Fibroblast of skin of right quadriceps (primary cell): Measurements from ENCODE around the gene GABBR2.

Experiments
- DNase-seq: peaks from one replicate; pipeline ENCODE4 v3.0.0-alpha.2; 2013

Gene GABBR2

GRCh38 chr9:98708933-98709911 lies at the start of gene GABBR2:
Gene GABBR2, minus strand, starts transcription at chr9:98708935. Its CDS starts 198 bp downstream, at chr9:98708737.
- DNase-seq = no peak

GRCh38 chr9:98755006-98755618 lies 46.4 kb upstream of the GABBR2 start:
- DNase-seq = no peak

GRCh38 chr9:98751210-98751609 lies 42.5 kb upstream of the GABBR2 start:
- no peak for DNase-seq

GRCh38 chr9:98750364-98751060 lies 41.8 kb upstream of the GABBR2 start:
- no peak for DNase-seq

GRCh38 chr9:98747476-98747875 lies 38.7 kb upstream of the GABBR2 start:
- DNase-seq = no peak

GRCh38 chr9:98745470-98745869 lies 36.7 kb upstream of the GABBR2 start:
- no peak for DNase-seq

DNA sequence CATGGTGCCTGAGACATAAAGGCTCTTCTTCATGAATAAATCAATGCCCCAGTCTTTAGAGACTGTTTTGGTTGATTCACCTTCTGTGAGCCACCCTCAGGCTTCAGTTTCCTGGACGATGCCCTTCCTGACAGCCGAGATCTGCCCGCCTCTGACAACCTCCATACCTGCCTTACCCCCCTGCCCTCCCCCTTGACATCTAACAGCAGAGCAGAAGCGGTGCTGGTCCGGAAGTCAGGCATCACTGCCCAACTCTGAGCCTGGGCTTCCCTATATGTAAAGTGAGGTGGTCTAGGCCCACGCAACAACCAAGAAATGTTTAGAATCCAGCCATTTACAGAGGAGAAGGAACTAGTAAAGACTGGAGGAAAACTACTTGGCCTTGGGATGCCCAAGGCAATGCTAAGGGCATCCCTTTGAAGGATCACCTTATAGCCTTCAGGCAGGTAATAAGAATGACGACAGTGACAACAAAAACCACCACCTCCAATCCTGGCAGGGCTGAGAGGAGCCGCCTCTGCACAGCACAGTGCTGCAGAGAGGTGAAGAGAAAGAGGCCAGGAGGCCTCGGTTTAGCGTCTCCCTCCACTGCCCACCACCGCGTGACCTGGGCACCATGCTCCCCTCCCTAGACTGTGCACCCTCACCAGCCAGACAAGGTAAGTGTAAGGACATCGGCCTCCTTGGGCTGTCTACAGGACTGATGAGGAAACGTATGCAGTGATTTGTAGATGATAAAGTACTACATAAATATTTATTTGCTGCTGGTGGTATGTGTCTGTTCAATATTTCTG lies 35.3 kb upstream of the GABBR2 start:
- DNase-seq = no peak

GRCh38 chr9:98743329-98743728 lies 34.6 kb upstream of the GABBR2 start:
- DNase-seq = no peak

- peak; percentile 50 for DNase-seq
Measured at GRCh38 chr9:98742325-98743280, 33.9 kb upstream of the GABBR2 start.

DNA sequence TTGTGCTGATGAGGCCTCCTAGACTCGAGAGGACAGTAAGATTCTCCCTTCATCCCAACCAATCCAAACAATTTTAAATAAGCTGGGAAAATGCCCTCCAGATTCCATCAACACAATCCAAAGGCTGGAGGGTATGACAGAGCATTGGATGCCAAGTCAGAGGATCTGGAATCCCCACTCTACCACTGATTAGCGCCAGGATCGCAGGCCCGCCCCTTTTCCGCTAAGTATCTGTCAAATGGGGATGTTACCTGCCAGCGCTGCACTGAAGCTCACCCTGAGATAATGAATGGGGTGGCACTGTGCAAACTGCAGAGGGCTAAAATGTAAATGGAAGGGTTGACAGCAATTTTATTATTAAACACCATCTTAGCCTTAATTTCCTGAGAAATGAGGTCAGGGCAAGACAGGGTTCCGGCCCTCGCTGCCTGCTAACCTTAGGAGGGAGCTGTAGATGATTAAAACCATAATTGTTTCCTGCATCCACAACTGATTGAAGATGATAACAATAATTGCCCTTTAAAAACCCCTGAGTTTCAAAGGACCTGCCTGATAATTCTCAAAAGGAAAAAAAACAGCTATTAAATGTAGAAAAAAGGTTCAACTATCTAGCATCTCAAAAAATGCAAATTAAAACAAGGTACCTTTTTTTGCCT lies 31.6 kb upstream of the GABBR2 start:
- no peak for DNase-seq

- DNase-seq = no peak
Measured at GRCh38 chr9:98738741-98739140, 30.0 kb upstream of the GABBR2 start.

GRCh38 chr9:98736226-98736625 lies 27.5 kb upstream of the GABBR2 start:
- no peak for DNase-seq

DNA sequence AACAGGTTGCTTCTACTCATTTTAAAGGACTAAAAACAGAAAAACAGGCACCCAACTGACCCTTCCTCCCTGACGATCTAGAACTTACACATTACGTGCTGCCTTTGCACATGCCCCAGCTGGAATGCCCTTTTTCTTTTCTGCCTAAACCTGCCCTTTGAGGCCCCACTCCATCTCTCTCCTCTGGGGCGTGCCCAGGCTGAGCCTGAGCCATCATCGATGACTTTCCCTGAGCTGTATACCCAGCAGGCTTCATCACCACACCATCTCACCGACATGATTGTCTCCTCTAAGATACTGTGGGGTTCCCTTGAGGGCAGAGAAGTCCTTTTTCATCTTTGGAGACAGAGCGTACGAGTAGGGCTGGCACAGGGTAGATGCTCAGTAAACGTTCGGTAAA lies 24.1 kb upstream of the GABBR2 start:
- DNase-seq = no peak

DNA sequence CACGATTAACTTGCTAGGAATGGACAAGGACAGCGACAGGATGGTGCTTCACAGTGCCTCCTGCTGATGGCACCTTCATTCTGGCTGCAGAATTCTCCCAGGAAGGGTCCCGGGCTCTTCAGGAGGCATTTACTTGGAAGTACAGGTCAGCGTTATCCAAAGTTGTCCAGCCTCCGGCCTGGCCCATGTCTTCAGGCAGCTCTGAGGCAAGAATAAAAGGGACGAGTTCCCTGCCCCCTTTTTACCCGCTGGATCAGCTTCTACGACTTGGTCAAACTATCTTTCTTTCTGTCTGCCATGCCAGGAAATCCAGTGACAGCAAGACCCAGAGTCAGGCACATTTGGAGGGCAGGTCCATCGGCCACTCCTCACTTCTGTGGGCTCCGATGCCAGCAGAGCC lies 23.4 kb upstream of the GABBR2 start:
- DNase-seq = no peak

DNA sequence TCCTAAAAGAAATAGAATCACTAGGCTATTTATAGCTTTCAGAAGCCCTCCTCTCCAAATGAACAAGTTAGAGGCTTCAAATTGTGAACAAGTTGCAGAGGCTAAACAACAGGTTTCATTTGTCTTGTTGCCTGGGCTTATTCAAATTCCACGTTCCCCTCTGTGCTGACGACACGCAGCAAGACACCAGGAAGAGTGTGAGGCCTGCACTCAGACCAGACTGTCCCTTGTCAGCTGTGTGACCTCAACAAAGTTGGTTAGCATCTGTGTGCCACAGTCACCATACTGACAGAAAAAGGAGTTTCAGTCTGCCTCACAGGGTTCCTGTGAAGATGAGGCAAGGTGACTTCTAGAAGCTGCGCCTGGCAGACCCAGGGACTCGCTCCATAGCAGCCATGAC lies 22.1 kb upstream of the GABBR2 start:
- no peak for DNase-seq

DNA sequence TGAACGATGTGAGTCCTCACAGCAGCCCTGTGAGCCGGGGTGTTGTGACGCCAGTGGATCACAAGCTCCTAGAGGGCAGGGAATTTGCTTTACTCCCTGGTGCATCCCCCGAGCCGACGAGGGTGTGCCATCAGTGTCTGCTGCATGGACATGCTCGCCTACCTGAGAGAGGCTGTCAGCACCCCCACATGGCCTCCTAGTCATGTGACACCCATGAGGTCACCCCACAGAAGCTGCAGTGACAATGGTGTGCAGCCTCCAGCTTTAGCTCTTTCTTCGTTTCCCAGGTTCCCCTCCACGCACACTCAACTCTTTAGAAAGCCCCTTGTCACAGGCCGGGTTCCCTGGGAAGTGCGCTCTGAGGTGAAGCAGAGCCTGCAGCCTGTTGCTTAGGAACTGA lies 19.8 kb upstream of the GABBR2 start:
- no peak for DNase-seq

DNA sequence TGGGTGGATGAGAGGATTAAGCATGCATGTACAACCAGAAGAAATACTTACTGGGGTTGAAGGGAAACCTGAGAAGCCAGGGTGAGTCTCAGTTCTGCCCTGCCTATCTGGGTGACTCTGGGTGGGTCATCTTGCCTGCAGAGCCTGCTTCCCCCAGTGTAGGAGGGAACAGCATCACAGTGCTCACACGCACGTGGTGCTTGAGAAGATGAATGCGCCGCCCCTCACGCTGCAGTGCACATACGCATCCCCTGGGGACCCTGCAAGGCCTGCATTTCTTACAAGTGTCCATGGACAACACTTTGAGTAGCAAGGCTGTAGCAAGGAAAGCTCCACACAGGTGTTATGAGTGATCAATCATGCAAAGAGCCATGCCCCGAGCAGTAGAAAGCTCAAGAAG lies 18.7 kb upstream of the GABBR2 start:
- DNase-seq = no peak

GRCh38 chr9:98726735-98727134 lies 18.0 kb upstream of the GABBR2 start:
- peak; percentile 64 for DNase-seq

- no peak for DNase-seq
Measured at GRCh38 chr9:98724810-98725530, 16.2 kb upstream of the GABBR2 start.

DNA sequence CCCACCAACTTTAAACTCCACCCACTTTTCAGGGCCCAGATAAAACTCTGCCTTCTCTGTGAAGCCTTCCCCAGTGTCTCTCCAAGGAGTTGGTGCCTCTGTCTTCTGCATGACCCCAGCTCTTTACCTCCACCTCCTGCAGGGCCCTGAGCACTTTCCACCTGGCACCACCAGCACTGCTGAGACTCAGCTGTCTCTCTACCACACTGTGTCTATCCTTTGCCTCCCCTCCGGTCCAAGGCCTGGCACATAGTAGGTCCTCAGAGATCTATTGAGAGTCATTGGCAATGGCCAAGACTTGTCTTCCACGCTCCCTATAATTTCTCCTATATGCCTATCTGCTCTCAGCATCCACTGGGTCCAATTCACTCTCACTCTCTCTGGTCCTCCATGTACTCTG lies 12.9 kb upstream of the GABBR2 start:
- DNase-seq = no peak
